ENCODE measurements around the gene AMPD1.

DNA sequence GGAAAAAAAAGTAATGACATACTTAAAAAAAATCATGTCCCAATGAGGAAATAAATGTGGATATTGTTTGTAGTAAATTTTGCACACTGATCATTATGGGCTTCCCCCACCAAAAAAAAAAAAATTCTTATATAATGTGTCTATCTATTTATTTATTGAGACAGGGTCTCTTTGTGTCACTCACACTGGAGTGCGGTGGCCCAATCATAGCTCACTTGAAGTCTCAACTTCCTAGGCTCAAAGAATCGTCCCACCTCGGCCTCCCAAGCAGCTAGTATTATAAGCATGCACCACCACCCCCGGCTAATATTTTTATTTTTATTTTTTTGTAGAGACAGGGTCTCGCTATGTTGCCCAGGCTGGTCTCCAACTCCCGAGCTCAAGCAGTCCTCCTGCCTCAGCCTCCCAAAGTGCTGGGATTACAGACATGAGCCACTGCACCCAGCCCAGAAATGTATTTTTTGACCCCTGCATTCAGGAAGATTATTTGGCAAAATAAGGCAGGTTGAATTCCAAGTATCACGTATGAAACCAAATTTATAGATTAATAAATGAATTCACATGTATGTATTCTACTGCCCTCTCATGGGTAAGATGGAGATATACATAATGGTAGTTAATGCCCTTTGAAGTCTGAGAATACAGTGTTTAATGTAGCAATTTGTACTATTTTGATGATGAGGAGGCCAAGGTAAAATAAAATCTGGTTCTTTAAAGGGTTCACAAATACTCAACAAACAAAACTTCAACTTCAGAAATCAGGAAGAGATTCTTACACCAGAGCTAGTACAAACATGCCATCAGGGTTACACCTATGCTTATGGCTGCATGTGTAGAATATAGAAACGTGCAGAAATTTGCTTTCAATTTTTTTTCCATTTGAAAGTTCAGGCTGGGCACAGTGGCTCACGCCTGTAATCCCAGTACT lies 24.1 kb downstream of the AMPD1 start:
- TF ChIP-seq, protein P1, sequence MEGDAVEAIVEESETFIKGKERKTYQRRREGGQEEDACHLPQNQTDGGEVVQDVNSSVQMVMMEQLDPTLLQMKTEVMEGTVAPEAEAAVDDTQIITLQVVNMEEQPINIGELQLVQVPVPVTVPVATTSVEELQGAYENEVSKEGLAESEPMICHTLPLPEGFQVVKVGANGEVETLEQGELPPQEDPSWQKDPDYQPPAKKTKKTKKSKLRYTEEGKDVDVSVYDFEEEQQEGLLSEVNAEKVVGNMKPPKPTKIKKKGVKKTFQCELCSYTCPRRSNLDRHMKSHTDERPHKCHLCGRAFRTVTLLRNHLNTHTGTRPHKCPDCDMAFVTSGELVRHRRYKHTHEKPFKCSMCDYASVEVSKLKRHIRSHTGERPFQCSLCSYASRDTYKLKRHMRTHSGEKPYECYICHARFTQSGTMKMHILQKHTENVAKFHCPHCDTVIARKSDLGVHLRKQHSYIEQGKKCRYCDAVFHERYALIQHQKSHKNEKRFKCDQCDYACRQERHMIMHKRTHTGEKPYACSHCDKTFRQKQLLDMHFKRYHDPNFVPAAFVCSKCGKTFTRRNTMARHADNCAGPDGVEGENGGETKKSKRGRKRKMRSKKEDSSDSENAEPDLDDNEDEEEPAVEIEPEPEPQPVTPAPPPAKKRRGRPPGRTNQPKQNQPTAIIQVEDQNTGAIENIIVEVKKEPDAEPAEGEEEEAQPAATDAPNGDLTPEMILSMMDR (IDR thresholded peaks at IDR 0.05) = peak in 1 of 4 experiments; percentile 18
- TF ChIP-seq POLR2A (IDR thresholded peaks at IDR 0.05) = no peak
